Activated T-cell treated with anti-CD3 and anti-CD28 coated beads, Interleukin-2, amount 50 U/mL, for 1 hour (primary cell): ENCODE data around the gene FOXP1.
A peak's percentile ranks its signal among the peaks of the same experiment; 100 is the strongest.

Experiments
- DNase-seq: peaks from one replicate; pipeline ENCODE4 v3.0.0-alpha.2; 2020

Gene FOXP1

GRCh38 chr3:71250026-71250425, 333.5 kb downstream of the FOXP1 start:
- DNase-seq: no peak

GRCh38 chr3:71247958-71248335, 335.6 kb downstream of the FOXP1 start:
- DNase-seq: no peak

- DNase-seq: no peak
These were observed 336.1 kb downstream of the FOXP1 start for GRCh38 chr3:71247221-71247957.

GRCh38 chr3:71245971-71246880, 337.3 kb downstream of the FOXP1 start:
- DNase-seq: no peak

GRCh38 chr3:71244826-71245488, 338.6 kb downstream of the FOXP1 start:
- no peak for DNase-seq

- no peak for DNase-seq
These were observed 339.2 kb downstream of the FOXP1 start for GRCh38 chr3:71244153-71244825.

- no peak for DNase-seq
These were observed 340.3 kb downstream of the FOXP1 start for GRCh38 chr3:71243229-71243628.

GRCh38 chr3:71241981-71242560, 341.5 kb downstream of the FOXP1 start:
- DNase-seq: no peak

- DNase-seq: no peak
These were observed 342.2 kb downstream of the FOXP1 start for GRCh38 chr3:71241246-71241901.

GRCh38 chr3:71240034-71240433, 343.5 kb downstream of the FOXP1 start:
- DNase-seq: no peak

- DNase-seq: no peak
These were observed 345.2 kb downstream of the FOXP1 start for GRCh38 chr3:71238355-71238757.

- no peak for DNase-seq
These were observed 345.9 kb downstream of the FOXP1 start for GRCh38 chr3:71237672-71238071.

GRCh38 chr3:71235846-71236245, 347.7 kb downstream of the FOXP1 start:
- DNase-seq: no peak

- no peak for DNase-seq
These were observed 350.6 kb downstream of the FOXP1 start for GRCh38 chr3:71232895-71233294.

- DNase-seq: no peak
These were observed 351.3 kb downstream of the FOXP1 start for GRCh38 chr3:71232175-71232679.

GRCh38 chr3:71231680-71232079, 351.8 kb downstream of the FOXP1 start:
- no peak for DNase-seq

- no peak for DNase-seq
These were observed 353.4 kb downstream of the FOXP1 start for GRCh38 chr3:71229905-71230657.

- no peak for DNase-seq
These were observed 355.2 kb downstream of the FOXP1 start for GRCh38 chr3:71228156-71228866.

GRCh38 chr3:71227270-71227661, 356.3 kb downstream of the FOXP1 start:
- DNase-seq: no peak

- DNase-seq: peak; percentile 81
These were observed 356.8 kb downstream of the FOXP1 start for GRCh38 chr3:71226565-71227269.
